HG03521 (cell line): Measurements from ENCODE around the gene LYSMD3.
A peak's percentile ranks its signal among the peaks of the same experiment; 100 is the strongest.
"Not testable (repeated sequence)": the region's sequence is repeated elsewhere in the genome, so short reads cannot be mapped to it uniquely, and the experiment has no call there.

Experiments
- ATAC-seq: cut with Tn5 transposase; IDR thresholded peaks from one replicate; pipeline ENCODE4 v1.9.1; 2021; ENCODE audit warnings: mild to moderate bottlenecking, moderate library complexity; ENCODE audit not compliant: unreplicated experiment

LYSMD3 gene

GRCh38 chr5:90529194-90529938 is at the start of gene LYSMD3:
Gene LYSMD3 (minus strand): TSS chr5:90529584. CDS start chr5:90525289, 4,295 bp downstream.
- ATAC-seq = peak; percentile 87

- not testable (repeated sequence) for ATAC-seq
Measured at GRCh38 chr5:90576566-90576965, 47.2 kb upstream of the LYSMD3 start.

GRCh38 chr5:90575712-90576111 is 46.3 kb upstream of the LYSMD3 start:
- ATAC-seq = no peak

- ATAC-seq = no peak
Measured at GRCh38 chr5:90571147-90571773, 41.9 kb upstream of the LYSMD3 start.

GRCh38 chr5:90570034-90570433 is 40.6 kb upstream of the LYSMD3 start:
- ATAC-seq = no peak

- no peak for ATAC-seq
Measured at GRCh38 chr5:90569084-90569483, 39.7 kb upstream of the LYSMD3 start.

GRCh38 chr5:90565491-90565890 is 36.1 kb upstream of the LYSMD3 start:
- ATAC-seq = no peak

GRCh38 chr5:90563108-90563507 is 33.7 kb upstream of the LYSMD3 start:
- ATAC-seq = no peak

GRCh38 chr5:90562341-90562740 is 33.0 kb upstream of the LYSMD3 start:
- no peak for ATAC-seq

- no peak for ATAC-seq
Measured at GRCh38 chr5:90561766-90562165, 32.4 kb upstream of the LYSMD3 start.

- ATAC-seq = no peak
Measured at GRCh38 chr5:90560771-90561170, 31.4 kb upstream of the LYSMD3 start.

- ATAC-seq = no peak
Measured at GRCh38 chr5:90558344-90559192, 29.2 kb upstream of the LYSMD3 start, which contains the start of gene ADGRV1. Gene ADGRV1 (plus strand): TSS chr5:90558797. CDS start chr5:90558896, 99 bp downstream.

- ATAC-seq = no peak
Measured at GRCh38 chr5:90557871-90558270, 28.5 kb upstream of the LYSMD3 start.

- no peak for ATAC-seq
Measured at GRCh38 chr5:90557391-90557790, 28.0 kb upstream of the LYSMD3 start.

GRCh38 chr5:90555666-90556065 is 26.3 kb upstream of the LYSMD3 start:
- ATAC-seq = no peak

GRCh38 chr5:90554358-90555006 is 25.1 kb upstream of the LYSMD3 start:
- ATAC-seq = no peak

- ATAC-seq = no peak
Measured at GRCh38 chr5:90553711-90554110, 24.3 kb upstream of the LYSMD3 start.

GRCh38 chr5:90551376-90551775 is 22.0 kb upstream of the LYSMD3 start:
- ATAC-seq = no peak

- no peak for ATAC-seq
Measured at GRCh38 chr5:90550963-90551362, 21.6 kb upstream of the LYSMD3 start.

GRCh38 chr5:90549729-90550275 is 20.4 kb upstream of the LYSMD3 start:
- ATAC-seq = no peak

- no peak for ATAC-seq
Measured at GRCh38 chr5:90549223-90549622, 19.8 kb upstream of the LYSMD3 start.
